ENCODE measurements around the gene KLHL11. TPM values are rescaled to one million over a fixed set of nuclear protein-coding genes. Genes with fewer than 3 reads are reported as not detected.
"Not testable (repeated sequence)": the region's sequence is repeated elsewhere in the genome, so short reads cannot be mapped to it uniquely, and the experiment has no call there.

Gene KLHL11
- polyA plus RNA-seq, 1 donor = 4.9 TPM

- DNase-seq (ENCODE audit: low read depth) = no peak
These were observed 27.3 kb downstream of the KLHL11 start, which contains the start of gene KLHL10 for GRCh38 chr17:41837761-41838538. TSS of gene KLHL10 (plus strand) at chr17:41837825. CDS start at chr17:41837933, 108 bp downstream.

GRCh38 chr17:41836550-41837196, 28.6 kb downstream of the KLHL11 start:
- no peak for DNase-seq (ENCODE audit: low read depth)

- DNase-seq (ENCODE audit: low read depth) = no peak
These were observed 29.2 kb downstream of the KLHL11 start, which contains the start of gene NT5C3B for GRCh38 chr17:41835800-41836549. TSS of gene NT5C3B (minus strand) at chr17:41836232. CDS start at chr17:41836193, 39 bp downstream.

GRCh38 chr17:41835214-41835799, 29.9 kb downstream of the KLHL11 start:
- no peak for DNase-seq (ENCODE audit: low read depth)

GRCh38 chr17:41829961-41830360, 35.3 kb downstream of the KLHL11 start:
- not testable (repeated sequence) for DNase-seq (ENCODE audit: low read depth)

DNA sequence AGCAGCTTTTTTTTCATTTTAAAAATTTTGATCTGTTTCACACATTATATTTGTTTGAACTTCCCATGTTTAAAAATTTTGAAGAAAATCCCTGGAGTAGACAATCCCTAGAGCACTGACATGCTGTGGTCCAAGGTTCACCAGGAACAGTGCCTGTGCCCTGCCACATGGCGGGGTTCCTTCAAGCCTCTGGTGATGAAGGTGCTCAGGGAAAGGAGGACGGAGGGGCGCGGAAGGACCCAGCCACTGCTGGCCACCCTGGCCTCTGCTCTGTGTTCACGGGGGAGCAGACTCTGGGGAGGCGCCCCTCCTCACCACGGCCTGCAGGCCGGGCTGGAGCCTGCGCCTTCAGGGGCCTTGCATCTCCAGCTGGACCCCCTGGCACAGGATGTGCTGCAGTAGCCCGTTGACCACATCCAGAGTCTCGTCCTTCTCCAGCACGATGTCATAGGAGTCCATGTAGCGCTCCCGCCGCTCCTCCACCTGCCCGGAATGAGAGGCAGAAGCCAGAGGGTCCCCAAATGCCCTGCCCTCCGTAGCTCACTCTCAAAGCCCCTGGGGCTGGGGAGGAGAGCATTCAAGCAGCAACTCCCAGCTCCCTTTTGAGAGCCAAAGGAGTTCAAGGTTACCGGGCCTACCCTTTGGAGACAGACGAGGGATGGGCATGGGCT, 39.9 kb downstream of the KLHL11 start:
- DNase-seq (ENCODE audit: low read depth) = no peak

GRCh38 chr17:41824086-41824485, 41.1 kb downstream of the KLHL11 start:
- DNase-seq (ENCODE audit: low read depth) = no peak

DNA sequence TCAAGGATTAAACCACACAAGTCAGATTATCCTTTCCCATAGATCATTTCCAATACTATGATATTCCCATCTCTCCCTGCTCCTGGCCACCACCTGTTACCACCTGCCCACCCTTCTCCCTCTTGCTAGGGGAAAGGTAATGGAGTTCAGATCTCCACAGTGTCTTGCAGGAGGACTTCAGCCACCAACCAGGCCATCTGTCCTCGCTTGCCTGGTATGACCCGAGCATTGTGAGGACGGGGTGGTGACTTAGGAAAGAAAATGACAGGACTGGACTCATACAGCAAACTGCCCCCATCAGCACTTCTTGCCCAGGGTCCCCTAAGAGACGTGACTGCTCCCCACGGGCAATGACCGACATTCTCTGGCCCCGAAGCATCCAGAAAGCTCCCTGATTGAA, 41.6 kb downstream of the KLHL11 start:
- DNase-seq (ENCODE audit: low read depth) = no peak

- DNase-seq (ENCODE audit: low read depth) = no peak
These were observed 42.1 kb downstream of the KLHL11 start for GRCh38 chr17:41823141-41823524.

DNA sequence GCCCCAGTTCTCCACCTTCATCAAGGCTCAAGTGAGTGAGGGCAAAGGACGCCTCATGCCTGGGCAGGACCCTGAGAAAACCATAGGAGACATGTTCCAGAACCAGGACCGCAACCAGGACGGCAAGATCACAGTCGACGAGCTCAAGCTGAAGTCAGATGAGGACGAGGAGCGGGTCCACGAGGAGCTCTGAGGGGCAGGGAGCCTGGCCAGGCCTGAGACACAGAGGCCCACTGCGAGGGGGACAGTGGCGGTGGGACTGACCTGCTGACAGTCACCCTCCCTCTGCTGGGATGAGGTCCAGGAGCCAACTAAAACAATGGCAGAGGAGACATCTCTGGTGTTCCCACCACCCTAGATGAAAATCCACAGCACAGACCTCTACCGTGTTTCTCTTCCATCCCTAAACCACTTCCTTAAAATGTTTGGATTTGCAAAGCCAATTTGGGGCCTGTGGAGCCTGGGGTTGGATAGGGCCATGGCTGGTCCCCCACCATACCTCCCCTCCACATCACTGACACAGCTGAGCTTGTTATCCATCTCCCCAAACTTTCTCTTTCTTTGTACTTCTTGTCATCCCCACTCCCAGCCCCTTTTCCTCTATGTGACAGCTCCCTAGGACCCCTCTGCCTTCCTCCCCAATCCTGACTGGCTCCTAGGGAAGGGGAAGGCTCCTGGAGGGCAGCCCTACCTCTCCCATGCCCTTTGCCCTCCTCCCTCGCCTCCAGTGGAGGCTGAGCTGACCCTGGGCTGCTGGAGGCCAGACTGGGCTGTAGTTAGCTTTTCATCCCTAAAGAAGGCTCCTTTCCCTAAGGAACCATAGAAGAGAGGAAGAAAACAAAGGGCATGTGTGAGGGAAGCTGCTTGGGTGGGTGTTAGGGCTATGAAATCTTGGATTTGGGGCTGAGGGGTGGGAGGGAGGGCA, 42.7 kb downstream of the KLHL11 start:
- no peak for DNase-seq (ENCODE audit: low read depth)

DNA sequence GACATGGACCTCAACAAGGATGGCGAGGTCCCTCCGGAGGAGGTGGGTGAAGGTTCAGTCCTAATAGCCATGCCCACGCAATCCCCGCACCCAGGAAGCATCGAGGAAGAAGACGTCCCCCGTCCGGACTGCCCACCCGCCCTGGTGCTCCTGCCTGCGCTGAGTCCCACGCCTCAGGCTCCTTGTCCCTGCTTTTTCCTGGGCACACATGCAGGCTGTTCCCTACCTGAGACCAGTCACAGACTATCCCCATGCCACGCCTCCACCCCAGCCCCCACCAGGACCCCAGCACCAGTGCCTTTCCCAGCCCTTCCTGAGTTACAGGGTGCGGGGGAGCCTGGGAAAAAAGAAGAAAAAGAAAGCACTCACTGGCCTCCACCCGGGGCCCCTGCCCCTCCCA, 43.4 kb downstream of the KLHL11 start:
- DNase-seq (ENCODE audit: low read depth) = no peak

- no peak for DNase-seq (ENCODE audit: low read depth)
These were observed 47.2 kb downstream of the KLHL11 start for GRCh38 chr17:41818024-41818423.

- DNase-seq (ENCODE audit: low read depth) = no peak
These were observed 48.4 kb downstream of the KLHL11 start for GRCh38 chr17:41816637-41817320.

DNA sequence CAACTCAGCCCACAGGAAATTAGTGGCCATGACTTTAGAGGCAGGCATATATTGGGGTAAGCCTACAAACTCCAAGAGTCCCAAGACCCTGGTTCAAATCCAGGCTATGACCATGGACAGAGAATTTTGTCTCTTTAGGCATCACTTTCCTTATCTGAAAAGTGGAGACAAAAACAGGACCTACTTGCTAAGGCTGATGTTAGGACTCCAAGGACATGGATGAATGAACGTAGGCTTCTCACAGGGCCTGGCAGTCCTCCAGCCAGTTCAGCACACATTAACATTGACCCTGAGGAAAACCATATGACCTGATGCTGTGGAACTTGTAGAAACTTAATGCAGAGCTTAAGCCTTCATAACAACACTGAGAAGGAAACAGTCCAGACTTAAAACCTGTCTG, 51.0 kb downstream of the KLHL11 start:
- DNase-seq (ENCODE audit: low read depth) = no peak

GRCh38 chr17:41813699-41814124, 51.5 kb downstream of the KLHL11 start:
- DNase-seq (ENCODE audit: low read depth) = no peak

DNA sequence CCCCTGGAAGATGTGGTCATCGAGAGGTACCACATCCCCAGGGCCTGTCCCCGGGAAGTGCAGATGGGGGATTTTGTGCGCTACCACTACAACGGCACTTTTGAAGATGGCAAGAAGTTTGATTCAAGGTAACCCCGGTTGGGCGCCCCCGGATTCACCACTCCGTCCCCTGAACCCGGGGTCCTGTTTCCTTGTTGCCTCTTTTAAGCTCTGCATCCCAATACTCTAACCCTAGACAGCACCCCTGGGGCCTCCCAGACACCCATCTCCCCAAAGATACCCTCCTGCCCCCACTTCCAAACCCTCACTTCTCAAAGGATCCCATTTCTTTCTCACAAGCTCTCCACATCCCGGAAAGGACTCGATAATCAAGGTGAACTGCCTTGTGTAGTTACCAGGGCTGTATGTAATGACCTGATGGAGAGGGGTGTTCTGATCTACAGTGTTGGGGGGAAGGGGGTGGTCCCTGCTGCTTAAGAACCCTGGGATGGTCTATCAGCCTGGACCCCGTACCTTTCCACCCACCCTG, 52.0 kb downstream of the KLHL11 start:
- DNase-seq (ENCODE audit: low read depth) = no peak

GRCh38 chr17:41812381-41813151, 52.7 kb downstream of the KLHL11 start, which contains the start of gene FKBP10:
TSS of gene FKBP10 (plus strand) at chr17:41813004. CDS start at chr17:41813035, 31 bp downstream.
- peak; percentile 65 for DNase-seq (ENCODE audit: low read depth)

All from forelimb muscle (tissue), 1 donor.